ENCODE measurements around the gene ELOB. TPM values are rescaled to one million over a fixed set of nuclear protein-coding genes. Genes with fewer than 3 reads are reported as not detected.

ELOB gene
- total and polyA plus RNA-seq, 2 of the 13 experiments (the other 11 are each of a cell fraction or from before 2014, with no cell fraction given) = 208 to 225 TPM

- TF ChIP-seq ZBTB34 (CRISPR knock-in tag; IDR thresholded peaks at IDR 0.05) (no peak), ZNF660 (CRISPR knock-in tag; IDR thresholded peaks at IDR 0.05; ENCODE audit: borderline replicate concordance, low read depth) (no peak), MTERF4 (CRISPR knock-in tag; IDR thresholded peaks at IDR 0.05) (no peak), ARNT (IDR thresholded peaks at IDR 0.05) (no peak), ZNF350 (CRISPR knock-in tag; IDR thresholded peaks at IDR 0.05; ENCODE audit: borderline replicate concordance, low read depth) (no peak), ELF1 (CRISPR knock-in tag; IDR thresholded peaks at IDR 0.05) (no peak), ZSCAN21 (CRISPR knock-in tag; IDR thresholded peaks at IDR 0.05; ENCODE audit: borderline replicate concordance) (no peak), FOXC1 (CRISPR knock-in tag; IDR thresholded peaks at IDR 0.05; ENCODE audit: borderline replicate concordance) (no peak), HOXD1 (CRISPR knock-in tag; IDR thresholded peaks at IDR 0.05) (no peak)
These were observed 14.1 kb upstream of the ELOB start (continued) for GRCh38 chr16:2791174-2791573.

GRCh38 chr16:2790631-2791030, 13.6 kb upstream of the ELOB start:
- 13% methylated on average over 3 of the region's 5 CpGs for WGBS (ENCODE audit: low lambda C conversion rate)
- peaks cover 20% of the 10 kb centered on the region for H3K4me1 ChIP-seq (ENCODE audit: insufficient read depth, low read length)
- H2AFZ ChIP-seq (ENCODE audit: low read length) = no peak overlapping the region
- no peaks in the 10 kb centered on the region for H3K79me2 ChIP-seq (ENCODE audit: insufficient read depth, low read length)
- no TSS peak for BruUV-seq (replicated peaks)
- TF ChIP-seq ZNF335 (CRISPR knock-in tag; IDR thresholded peaks at IDR 0.05) = no peak
- TF ChIP-seq PCBP2 (optimal IDR thresholded peaks at IDR 0.05; ENCODE audit: low read depth, low read length, poor library complexity, severe bottlenecking) = no peak
- no peak for TF ChIP-seq CREB1 (IDR thresholded peaks at IDR 0.05)
- TF ChIP-seq CREB1 (CRISPR knock-in tag; IDR thresholded peaks at IDR 0.05) = no peak
- no peak for TF ChIP-seq ZNF460 (CRISPR knock-in tag; IDR thresholded peaks at IDR 0.05; ENCODE audit: borderline replicate concordance)
- TF ChIP-seq ZNF3 (CRISPR knock-in tag; IDR thresholded peaks at IDR 0.05) = no peak
- TF ChIP-seq ZNF121 (CRISPR knock-in tag; IDR thresholded peaks at IDR 0.05) = no peak
- no peak for TF ChIP-seq HCFC1 (IDR thresholded peaks at IDR 0.05; ENCODE audit: low read depth, low read length)
- H3K36me3 ChIP-seq (replicated peaks in 1 of 2; ENCODE audit: control insufficient read depth in 1 of 2, insufficient read depth in 2 of 2, low read length in 2 of 2) = no peaks in the 10 kb centered on the region
- FAIRE-seq (no peak), ATAC-seq (no peak), DNase-seq (ENCODE audit: low spot score) (no peak)
- H3K4me3 ChIP-seq (replicated peaks in 1 of 3; ENCODE audit: insufficient read depth in 1 of 3, low read depth in 2 of 3, low read length in 3 of 3) = no peak overlapping the region
- no peak overlapping the region for H3K27ac ChIP-seq (ENCODE audit: extremely low read length, insufficient read depth, low read length)
- H3K4me2 ChIP-seq (ENCODE audit: low read depth, low read length) = no peak overlapping the region
- no peak overlapping the region for H3K9ac ChIP-seq (ENCODE audit: insufficient read depth, low read depth, low read length)
- peaks cover 8 to 48% of the 10 kb centered on the region in 2 experiments; a peak in 4 of 5 replicates for H3K27me3 ChIP-seq (ENCODE audit: control insufficient read depth in 1 of 2, insufficient read depth in 2 of 2, low read length in 2 of 2)
- in situ Hi-C loops (cut with HindIII; ENCODE audit: extremely low pct_ligation_motif_present, low pct_unique_long_range_greater_than_20kb) = no loop called here
- no peaks in the 10 kb centered on the region for H4K20me1 ChIP-seq (ENCODE audit: insufficient read depth, low read length)
- ChIA-PET CTCF (ENCODE audit: low intra/inter-chr PET ratio, low total read pairs) (no interaction called here), POLR2A (no interaction called here)
- intact Hi-C loops (cut with micrococcal nuclease; ENCODE audit: unreplicated experiment) = no loop called here
- H3K9me3 ChIP-seq (ENCODE audit: low read length) = no peaks in the 10 kb centered on the region

Data from HepG2 (cell line).